Islet precursor cell (in vitro differentiated cells): Measurements from ENCODE around the gene AMER2.

Experiments used
- DNase-seq: peaks from one replicate; pipeline ENCODE4 v3.0.0-alpha.2; 2018

The AMER2 gene

DNA sequence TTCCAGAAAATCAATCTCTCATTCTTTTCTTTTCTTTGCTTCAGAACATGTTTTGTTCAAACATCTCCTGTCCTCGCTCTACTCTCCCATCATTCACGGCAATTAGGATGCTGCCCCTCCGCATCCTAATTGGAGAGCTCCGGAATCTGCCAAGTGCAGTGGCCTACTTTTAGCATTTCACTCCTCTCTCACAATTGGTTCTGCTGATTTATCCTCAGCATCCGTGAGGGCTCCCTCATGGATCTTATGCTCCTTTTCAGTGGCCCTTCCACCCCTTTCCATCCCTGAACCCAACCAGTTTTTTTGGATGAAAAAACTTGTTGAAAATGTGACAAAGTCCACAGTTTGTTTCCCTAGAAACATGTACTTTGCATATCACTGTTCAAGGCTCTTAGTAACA, 22.4 kb downstream of the AMER2 start:
- DNase-seq = no peak

GRCh38 chr13:25148402-25148771, 23.7 kb downstream of the AMER2 start:
- DNase-seq = no peak

DNA sequence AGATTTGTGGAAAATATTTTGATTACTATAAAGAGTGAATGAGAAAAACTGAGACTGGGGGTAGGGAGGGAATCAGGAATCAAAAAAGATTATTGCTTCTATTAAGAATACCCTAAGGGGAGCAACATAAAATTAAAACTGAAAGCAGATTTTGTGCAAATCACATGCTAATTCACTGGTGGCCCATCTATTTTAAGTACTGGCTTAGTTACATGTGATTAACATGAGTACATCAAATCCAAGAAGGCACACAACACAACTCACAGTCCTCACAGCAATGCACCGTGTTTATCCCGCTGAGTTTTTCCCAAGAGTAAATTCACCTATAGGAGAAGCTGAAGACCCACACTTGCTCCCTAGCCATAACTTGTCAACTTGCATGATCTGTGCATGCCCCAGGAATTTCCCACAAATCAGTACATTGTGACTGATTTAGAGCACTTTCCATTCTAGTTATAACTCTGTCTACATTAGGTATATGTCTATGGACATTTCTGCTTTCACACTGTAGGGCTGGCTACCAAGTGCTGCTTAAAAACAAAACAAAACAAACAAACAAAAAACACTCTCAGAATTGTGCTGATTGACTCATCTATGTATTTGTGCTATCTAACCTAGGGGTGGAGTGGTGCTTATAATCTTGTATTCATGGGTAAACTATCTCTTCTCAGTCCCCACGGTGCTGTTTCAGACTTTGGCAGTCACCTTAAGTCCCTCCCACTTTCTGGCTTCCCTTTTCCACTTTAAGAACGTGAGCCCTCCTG, 24.3 kb downstream of the AMER2 start:
- no peak for DNase-seq

DNA sequence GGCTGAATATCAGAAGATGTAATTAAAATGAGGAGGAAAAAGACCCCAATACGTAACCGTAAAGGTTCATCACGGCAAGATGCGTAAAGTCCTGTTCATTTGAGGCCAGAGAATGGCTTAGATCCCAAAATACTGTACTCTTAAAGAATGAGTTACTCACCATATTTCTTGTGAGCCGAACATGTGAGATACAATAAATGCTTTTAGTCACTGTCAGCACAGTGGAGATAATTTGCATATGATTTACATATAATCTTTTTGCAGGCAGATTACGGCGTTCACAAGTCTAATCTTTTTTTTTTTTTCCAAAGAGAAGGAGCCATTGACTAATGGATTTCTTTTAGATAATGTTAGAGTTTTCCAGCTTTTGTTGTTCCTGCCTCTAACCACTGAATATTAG, 28.4 kb downstream of the AMER2 start:
- DNase-seq = no peak

DNA sequence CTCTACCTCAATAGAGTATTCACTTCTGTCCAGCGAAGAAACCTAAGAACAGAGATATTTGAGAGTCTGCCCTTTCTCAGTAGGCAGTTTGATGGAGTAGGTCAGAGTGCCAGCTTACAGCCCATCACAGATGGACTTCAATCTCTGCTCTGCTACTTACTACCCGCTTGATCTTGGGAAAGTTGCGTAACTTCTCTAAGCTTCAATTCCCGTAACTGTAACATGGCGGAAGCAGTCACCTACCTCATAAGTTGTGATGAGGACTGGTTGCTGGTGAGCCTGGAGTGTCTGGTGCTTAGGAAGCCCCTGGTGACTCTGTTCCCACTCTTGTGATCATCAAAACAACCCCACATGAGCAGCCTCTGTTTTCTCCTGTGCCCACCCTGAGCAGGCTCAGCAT, 31.0 kb downstream of the AMER2 start:
- no peak for DNase-seq

- no peak for DNase-seq
Measured at GRCh38 chr13:25137788-25138115, 34.3 kb downstream of the AMER2 start.

GRCh38 chr13:25136880-25137787, 35.0 kb downstream of the AMER2 start:
- no peak for DNase-seq

DNA sequence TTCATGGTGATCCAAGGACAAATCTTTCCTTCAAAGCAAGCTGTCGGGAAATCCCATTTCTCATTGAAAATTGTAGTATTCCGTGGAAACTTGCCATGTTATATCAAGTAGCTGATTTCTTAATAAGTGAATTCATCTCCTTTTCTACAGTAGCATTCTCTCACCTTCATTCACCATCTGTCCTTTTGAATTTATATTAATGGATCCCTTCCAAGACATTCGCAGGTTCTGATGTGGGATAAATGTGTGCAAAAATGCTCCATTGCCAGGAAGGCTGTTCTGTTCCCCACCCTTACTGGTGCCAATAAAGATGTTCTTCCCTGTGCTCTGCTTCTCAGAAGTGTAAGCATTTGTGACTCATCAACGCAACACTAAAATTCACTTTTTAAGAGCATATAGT, 36.2 kb downstream of the AMER2 start:
- no peak for DNase-seq

GRCh38 chr13:25132751-25133390, 39.2 kb downstream of the AMER2 start:
- DNase-seq = no peak

DNA sequence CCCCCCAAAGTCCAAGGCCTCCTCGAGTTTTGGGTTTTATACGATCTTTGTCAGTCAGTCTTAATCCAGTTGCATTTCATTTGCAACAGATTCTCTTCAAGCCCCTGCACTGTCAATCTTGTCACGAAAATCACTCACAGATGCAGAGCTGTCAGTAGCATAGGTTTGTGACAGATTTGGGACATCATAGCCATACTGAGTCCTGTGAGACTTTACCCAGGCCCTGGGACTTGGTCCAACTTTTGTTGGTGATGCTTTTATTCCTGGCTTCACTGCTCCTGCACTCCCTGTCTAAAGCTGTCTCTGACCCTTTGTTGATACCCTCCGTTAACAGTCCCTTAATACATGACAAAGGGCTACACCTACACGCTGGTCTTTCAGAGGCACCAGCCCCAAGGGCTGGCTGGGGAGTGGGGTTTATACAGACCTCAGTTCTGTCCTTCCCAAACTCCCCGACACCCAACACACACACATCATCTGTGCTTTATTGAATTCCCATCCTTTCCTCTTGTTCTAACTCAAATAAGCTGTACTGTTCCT, 40.1 kb downstream of the AMER2 start:
- no peak for DNase-seq

- DNase-seq = no peak
Measured at GRCh38 chr13:25130944-25131343, 41.1 kb downstream of the AMER2 start.

GRCh38 chr13:25118378-25118905, 53.6 kb downstream of the AMER2 start:
- no peak for DNase-seq

- DNase-seq = peak; percentile 62
Measured at GRCh38 chr13:25117312-25117711, 54.8 kb downstream of the AMER2 start.

GRCh38 chr13:25116044-25116443, 56.0 kb downstream of the AMER2 start:
- peak; percentile 75 for DNase-seq

DNA sequence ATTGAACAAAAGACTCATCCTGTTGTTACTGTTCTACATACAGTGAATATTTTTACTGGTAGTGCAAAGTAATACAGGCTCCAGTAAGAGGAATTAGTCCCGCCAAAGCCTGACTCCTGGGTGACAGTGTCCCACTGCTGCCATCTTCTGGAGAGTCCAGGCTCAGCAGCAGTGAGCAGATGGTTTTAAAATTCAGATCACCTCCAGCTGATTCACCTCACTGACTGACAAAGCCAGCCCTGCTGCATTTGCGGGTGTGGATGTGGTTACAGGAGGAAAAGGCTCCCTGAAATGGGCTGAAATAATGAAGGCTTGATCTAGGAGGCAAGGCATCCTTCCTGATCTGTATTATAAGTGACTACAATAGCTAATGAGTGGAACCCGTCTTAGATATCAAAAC, 57.9 kb downstream of the AMER2 start:
- DNase-seq = peak; percentile 96

DNA sequence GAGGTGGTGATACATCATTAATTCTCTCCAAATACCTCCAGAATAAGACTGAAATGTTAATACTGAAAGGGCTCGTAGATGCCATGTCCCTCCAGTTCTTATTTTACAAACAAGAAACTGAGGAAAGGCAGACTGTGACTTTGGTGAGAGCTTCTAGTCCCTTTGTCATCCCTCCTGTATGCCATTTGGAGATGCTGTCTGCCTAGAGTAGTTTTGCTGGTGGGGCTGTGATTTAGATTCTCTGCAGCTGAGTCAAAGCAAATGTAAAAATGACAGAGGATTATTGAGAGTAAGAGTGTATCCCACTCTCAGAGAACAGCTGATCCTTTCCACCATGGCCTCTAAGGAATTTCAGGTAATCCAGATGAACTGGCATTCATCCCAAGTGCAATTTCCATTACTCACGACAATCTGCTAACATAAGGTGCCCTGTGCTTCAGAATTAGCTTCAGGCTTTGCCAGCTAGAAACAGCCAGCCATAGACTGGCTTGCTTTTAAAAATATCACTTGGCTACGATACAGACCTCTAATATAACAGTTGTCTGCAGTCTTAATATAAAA, 59.3 kb downstream of the AMER2 start:
- DNase-seq = no peak
